ENCODE results near the gene WFDC1. TPM values are rescaled to one million over a fixed set of nuclear protein-coding genes. Genes with fewer than 3 reads are reported as not detected.

WFDC1 gene
- total RNA-seq, 2 donors from 2014 or later: 60.9 to 80.8 TPM

DNA sequence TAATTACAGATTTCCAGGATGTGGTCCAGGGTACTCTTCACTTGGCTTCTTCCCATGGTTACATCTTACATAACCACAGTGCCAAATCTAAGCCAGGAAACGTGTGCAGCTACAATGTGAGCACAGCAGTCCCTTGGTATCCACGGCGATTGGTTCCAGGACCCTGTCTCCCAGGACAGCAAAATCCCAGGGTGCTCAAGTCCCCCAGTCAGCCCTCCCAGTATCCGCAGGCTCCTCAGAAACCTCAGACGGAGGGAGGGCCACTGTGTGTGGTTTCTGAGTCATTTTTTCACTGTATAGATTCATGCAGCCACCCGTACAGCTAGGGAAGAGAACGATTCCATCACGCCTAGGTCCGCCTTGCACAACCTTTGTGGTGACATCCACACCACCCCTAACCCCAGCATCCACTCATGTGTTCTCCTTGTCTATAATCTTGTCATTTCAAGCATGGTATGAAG, 62.5 kb downstream of the WFDC1 start:
- WGBS: 40% methylated on average over 9 of the region's 9 CpGs
- intact Hi-C loops (cut with DNase I): no loop called here

DNA sequence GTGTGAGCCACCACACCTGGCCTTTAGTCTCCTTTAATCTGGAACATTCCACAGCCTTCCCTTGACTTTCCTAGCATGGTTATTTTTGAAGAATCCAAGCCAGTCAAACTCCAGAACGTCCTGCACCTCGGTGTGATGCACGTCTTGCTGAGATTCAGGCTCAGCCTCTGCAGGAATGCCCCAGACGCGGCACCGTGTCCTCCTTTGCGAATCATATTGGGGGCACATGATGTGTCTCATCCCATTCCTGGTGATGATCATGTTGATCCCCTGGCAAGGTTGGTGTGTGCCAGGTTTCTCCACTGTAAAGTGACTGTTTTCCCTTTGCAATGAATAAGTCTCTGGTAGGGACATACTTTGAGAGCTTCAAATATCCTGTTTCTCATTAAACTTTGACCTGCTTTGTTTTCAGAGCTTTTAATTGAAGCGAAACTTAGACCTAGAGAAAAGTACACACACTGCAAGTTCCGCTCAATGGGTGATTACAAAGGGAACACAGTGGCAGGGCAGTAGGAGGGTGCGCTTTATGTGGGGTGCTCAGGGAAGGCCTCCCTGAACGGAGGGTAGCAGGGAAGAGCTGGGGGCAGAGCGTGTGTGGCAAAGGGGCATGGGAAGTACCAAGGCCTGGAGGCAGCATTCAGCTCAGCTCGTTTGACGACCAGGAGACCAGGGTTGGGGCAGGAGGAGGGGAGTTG, 64.1 kb downstream of the WFDC1 start:
- Histone ChIP-seq H3K4me3 (no peak overlapping the region), H3K27ac (no peak overlapping the region), H3K4me1 (replicated peaks) (no peaks in the 10 kb centered on the region), H3K9me3 (no peaks in the 10 kb centered on the region), H3K36me3 (no peaks in the 10 kb centered on the region), H3K27me3 (replicated peaks; ENCODE audit: insufficient read depth) (no peaks in the 10 kb centered on the region)
- intact Hi-C loops (cut with DNase I): no loop called here
- DNase-seq (ENCODE audit: low spot score): no peak
- peak; percentile 4 for TF ChIP-seq POLR2AphosphoS5 (IDR thresholded peaks at IDR 0.05)
- TF ChIP-seq POLR2A (IDR thresholded peaks at IDR 0.05): no peak
- WGBS: 83% methylated on average over 14 of the region's 14 CpGs

More for the DNA sequence above, 62.5 kb downstream of the WFDC1 start:
- Histone ChIP-seq H3K9me3 (no peaks in the 10 kb centered on the region), H3K4me1 (replicated peaks) (no peaks in the 10 kb centered on the region), H3K36me3 (no peaks in the 10 kb centered on the region), H3K4me3 (no peak overlapping the region), H3K27me3 (replicated peaks; ENCODE audit: insufficient read depth) (no peaks in the 10 kb centered on the region), H3K27ac (peak overlapping the region; percentile 55 to 70)
- no peak for TF ChIP-seq POLR2AphosphoS5 (IDR thresholded peaks at IDR 0.05)
- no peak for TF ChIP-seq POLR2A (IDR thresholded peaks at IDR 0.05)
- TF ChIP-seq, protein P1, sequence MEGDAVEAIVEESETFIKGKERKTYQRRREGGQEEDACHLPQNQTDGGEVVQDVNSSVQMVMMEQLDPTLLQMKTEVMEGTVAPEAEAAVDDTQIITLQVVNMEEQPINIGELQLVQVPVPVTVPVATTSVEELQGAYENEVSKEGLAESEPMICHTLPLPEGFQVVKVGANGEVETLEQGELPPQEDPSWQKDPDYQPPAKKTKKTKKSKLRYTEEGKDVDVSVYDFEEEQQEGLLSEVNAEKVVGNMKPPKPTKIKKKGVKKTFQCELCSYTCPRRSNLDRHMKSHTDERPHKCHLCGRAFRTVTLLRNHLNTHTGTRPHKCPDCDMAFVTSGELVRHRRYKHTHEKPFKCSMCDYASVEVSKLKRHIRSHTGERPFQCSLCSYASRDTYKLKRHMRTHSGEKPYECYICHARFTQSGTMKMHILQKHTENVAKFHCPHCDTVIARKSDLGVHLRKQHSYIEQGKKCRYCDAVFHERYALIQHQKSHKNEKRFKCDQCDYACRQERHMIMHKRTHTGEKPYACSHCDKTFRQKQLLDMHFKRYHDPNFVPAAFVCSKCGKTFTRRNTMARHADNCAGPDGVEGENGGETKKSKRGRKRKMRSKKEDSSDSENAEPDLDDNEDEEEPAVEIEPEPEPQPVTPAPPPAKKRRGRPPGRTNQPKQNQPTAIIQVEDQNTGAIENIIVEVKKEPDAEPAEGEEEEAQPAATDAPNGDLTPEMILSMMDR (IDR thresholded peaks at IDR 0.05): no peak
- peak; percentile 50 for DNase-seq (ENCODE audit: low spot score)

DNA sequence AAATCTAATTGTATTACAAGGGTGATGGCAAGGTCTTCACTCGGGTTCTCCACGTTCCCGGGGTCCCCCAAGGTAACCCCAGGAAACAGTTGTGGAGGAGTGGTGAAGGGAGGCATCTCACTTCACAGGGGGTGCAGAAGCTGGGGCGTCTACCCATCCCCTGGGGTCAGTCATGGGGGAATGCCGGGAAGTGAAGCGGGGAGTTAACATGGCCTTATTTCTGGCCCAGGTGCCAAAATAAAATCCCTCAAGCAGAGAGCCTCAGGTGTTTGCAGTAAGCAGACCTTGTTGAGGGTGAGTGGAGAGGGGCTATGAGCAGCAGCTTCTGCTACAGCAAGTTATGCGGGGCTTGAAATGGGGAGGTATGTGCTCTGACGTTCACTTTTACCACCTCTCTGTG, 64.6 kb downstream of the WFDC1 start:
- TF ChIP-seq POLR2AphosphoS5 (IDR thresholded peaks at IDR 0.05) (no peak), POLR2A (IDR thresholded peaks at IDR 0.05) (no peak)
- TF ChIP-seq, protein P1 (IDR thresholded peaks at IDR 0.05): no peak
- no peaks in the 10 kb centered on the region for H3K4me1 ChIP-seq (replicated peaks)
- H3K36me3 ChIP-seq: no peaks in the 10 kb centered on the region
- no peak overlapping the region for H3K27ac ChIP-seq
- H3K27me3 ChIP-seq (replicated peaks; ENCODE audit: insufficient read depth): no peaks in the 10 kb centered on the region
- DNase-seq (ENCODE audit: low spot score): no peak
- no peak overlapping the region for H3K4me3 ChIP-seq
- no peaks in the 10 kb centered on the region for H3K9me3 ChIP-seq
- intact Hi-C loops (cut with DNase I): no loop called here
- 84% methylated on average over 8 of the region's 8 CpGs for WGBS

DNA sequence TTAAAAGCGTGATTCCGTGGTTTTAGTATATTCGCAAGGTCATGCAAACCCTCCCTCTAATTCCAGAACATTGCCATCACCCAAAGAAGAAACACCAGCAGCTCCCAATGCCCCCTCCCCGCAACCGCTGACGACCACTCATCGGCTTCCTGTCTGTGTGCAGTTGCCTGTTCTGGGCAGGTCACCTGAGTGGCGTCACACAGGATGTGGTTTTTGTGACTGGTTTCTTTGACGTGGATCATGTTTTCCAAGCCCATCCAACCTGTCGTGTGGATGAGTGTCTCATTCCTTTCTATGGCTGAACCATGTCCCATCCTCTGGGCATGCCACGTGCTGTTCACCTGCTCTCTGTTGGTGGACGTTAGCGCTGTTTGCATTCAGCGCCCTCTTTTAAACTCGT, 65.5 kb downstream of the WFDC1 start:
- no peaks in the 10 kb centered on the region for H3K4me1 ChIP-seq (replicated peaks)
- no peak overlapping the region for H3K27ac ChIP-seq
- DNase-seq (ENCODE audit: low spot score): no peak
- no peak for TF ChIP-seq POLR2A (IDR thresholded peaks at IDR 0.05)
- TF ChIP-seq, protein P1 (IDR thresholded peaks at IDR 0.05): no peak
- no peak for TF ChIP-seq POLR2AphosphoS5 (IDR thresholded peaks at IDR 0.05)
- intact Hi-C loops (cut with DNase I): no loop called here
- H3K27me3 ChIP-seq (replicated peaks; ENCODE audit: insufficient read depth): no peaks in the 10 kb centered on the region
- no peaks in the 10 kb centered on the region for H3K36me3 ChIP-seq
- no peaks in the 10 kb centered on the region for H3K9me3 ChIP-seq
- no peak overlapping the region for H3K4me3 ChIP-seq
- WGBS: 88% methylated on average over 15 of the region's 15 CpGs

DNA sequence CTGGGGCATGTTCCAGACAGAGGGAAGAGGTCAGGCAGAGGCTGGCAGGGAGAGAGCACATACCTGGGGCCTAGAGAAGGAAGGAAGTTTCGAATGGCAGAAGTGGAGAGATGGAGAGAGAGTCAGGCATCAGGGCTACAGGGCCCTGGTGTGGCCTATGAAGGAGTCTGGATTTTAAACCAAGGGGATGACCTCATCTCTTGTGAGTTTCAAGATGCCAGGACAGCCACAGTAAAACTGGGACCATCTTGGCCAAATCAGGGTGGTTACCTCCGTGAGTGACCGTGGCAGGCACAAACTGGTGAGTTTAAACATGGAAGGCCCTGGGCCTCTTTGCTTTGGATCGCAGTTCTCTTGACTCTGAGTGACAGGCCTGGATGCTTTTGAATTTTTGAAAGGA, 66.1 kb downstream of the WFDC1 start:
- no peak overlapping the region for H3K27ac ChIP-seq
- H3K4me1 ChIP-seq (replicated peaks): no peaks in the 10 kb centered on the region
- H3K27me3 ChIP-seq (replicated peaks; ENCODE audit: insufficient read depth): no peaks in the 10 kb centered on the region
- H3K9me3 ChIP-seq: no peaks in the 10 kb centered on the region
- intact Hi-C loops (cut with DNase I): no loop called here
- 82% methylated on average over 4 of the region's 4 CpGs for WGBS
- TF ChIP-seq, protein P1 (IDR thresholded peaks at IDR 0.05): no peak
- no peak for TF ChIP-seq POLR2A (IDR thresholded peaks at IDR 0.05)
- TF ChIP-seq POLR2AphosphoS5 (IDR thresholded peaks at IDR 0.05): no peak
- H3K36me3 ChIP-seq: no peaks in the 10 kb centered on the region
- H3K4me3 ChIP-seq: no peak overlapping the region
- DNase-seq (ENCODE audit: low spot score): no peak
